Memory B cell (primary cell): Measurements from ENCODE around the gene FAM241B.

ENCODE experiments used
- ATAC-seq: fragments of 150-1000 bp; cut with Tn5 transposase; 2 replicates; pipeline ENCODE4 v1.10.0; 2021; ENCODE audit warnings: low read depth, mild to moderate bottlenecking, moderate library complexity
- DNase-seq, 2 donors: peaks; one replicate each; pipeline ENCODE4 v3.0.0; 2022; ENCODE audit warnings: low spot score in 2 of 2
- H3K27ac Mint-ChIP-seq: one replicate; pipeline ENCODE4 v1.8.0; 2022; ENCODE audit warnings: mild to moderate bottlenecking, moderate library complexity, mixed read lengths
- H3K27me3 Mint-ChIP-seq: one replicate; pipeline ENCODE4 v1.8.0; 2022; ENCODE audit warnings: mixed read lengths
- H3K36me3 Mint-ChIP-seq: one replicate; pipeline ENCODE4 v1.8.0; 2022; ENCODE audit warnings: mild to moderate bottlenecking, mixed read lengths
- H3K4me1 Mint-ChIP-seq: one replicate; pipeline ENCODE4 v1.8.0; 2022; ENCODE audit warnings: mixed read lengths
- H3K4me3 Mint-ChIP-seq: one replicate; pipeline ENCODE4 v1.8.0; 2022; ENCODE audit warnings: mild to moderate bottlenecking, moderate library complexity, mixed read lengths
- H3K9me3 Mint-ChIP-seq: one replicate; pipeline ENCODE4 v1.8.0; 2022; ENCODE audit warnings: mixed read lengths

Gene FAM241B

GRCh38 chr10:69649786-69650550 lies 19.9 kb downstream of the FAM241B start:
- Mint-ChIP-seq H3K4me1 (no peaks in the 10 kb centered on the region), H3K27me3 (peaks cover 11% of the 10 kb centered on the region), H3K36me3 (no peaks in the 10 kb centered on the region), H3K27ac (no peak overlapping the region), H3K9me3 (no peaks in the 10 kb centered on the region), H3K4me3 (no peak overlapping the region)
- no peak for ATAC-seq
- no peak for DNase-seq

DNA sequence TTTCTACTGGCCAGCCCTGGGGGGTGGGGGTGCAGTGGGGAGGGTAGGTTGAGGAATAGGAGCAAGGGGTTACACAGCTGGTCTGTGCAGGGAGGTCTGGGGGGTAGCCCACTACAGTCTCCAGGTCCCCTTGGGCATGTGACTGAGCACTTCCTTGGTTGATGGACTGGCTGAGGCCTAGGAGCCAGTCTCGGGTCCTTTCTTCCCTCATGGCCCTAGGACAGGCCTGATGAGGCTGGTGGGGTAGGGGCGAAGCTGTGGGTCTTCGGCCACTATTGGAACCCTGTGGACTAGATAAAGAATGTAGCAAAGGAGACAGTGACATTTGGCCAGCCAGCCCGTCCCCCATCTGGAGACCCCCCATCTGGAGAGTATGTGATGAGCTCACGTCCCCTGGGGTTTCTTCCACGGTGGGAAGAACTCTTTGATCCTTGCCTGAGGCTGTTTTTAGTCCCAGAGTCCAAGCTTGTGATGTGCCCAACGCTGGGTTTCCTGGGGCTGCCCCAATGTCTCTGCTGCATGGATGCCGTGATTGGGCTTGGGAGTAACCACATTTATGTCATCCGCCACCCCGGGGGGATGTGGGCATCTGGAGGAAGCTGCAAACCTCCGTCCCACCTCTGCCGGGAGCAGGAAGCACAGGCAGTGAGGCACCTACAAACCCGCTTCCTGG lies 20.7 kb downstream of the FAM241B start:
- peaks cover 10% of the 10 kb centered on the region for H3K27me3 Mint-ChIP-seq
- ATAC-seq: no peak
- H3K27ac Mint-ChIP-seq: no peak overlapping the region
- no peaks in the 10 kb centered on the region for H3K9me3 Mint-ChIP-seq
- no peak overlapping the region for H3K4me3 Mint-ChIP-seq
- no peaks in the 10 kb centered on the region for H3K4me1 Mint-ChIP-seq
- H3K36me3 Mint-ChIP-seq: no peaks in the 10 kb centered on the region
- no peak for DNase-seq

GRCh38 chr10:69651362-69651761 lies 21.3 kb downstream of the FAM241B start:
- H3K9me3 Mint-ChIP-seq: no peaks in the 10 kb centered on the region
- ATAC-seq (no peak), DNase-seq (no peak)
- peaks cover 13% of the 10 kb centered on the region for H3K27me3 Mint-ChIP-seq
- H3K27ac Mint-ChIP-seq: no peak overlapping the region
- H3K4me3 Mint-ChIP-seq: no peak overlapping the region
- H3K36me3 Mint-ChIP-seq: no peaks in the 10 kb centered on the region
- H3K4me1 Mint-ChIP-seq: no peaks in the 10 kb centered on the region

- Mint-ChIP-seq H3K27ac (no peak overlapping the region), H3K4me1 (no peaks in the 10 kb centered on the region), H3K27me3 (peaks cover 15% of the 10 kb centered on the region), H3K36me3 (no peaks in the 10 kb centered on the region), H3K4me3 (no peak overlapping the region), H3K9me3 (no peaks in the 10 kb centered on the region)
- DNase-seq (no peak), ATAC-seq (no peak)
Measured at GRCh38 chr10:69652111-69652856, 22.2 kb downstream of the FAM241B start.

DNA sequence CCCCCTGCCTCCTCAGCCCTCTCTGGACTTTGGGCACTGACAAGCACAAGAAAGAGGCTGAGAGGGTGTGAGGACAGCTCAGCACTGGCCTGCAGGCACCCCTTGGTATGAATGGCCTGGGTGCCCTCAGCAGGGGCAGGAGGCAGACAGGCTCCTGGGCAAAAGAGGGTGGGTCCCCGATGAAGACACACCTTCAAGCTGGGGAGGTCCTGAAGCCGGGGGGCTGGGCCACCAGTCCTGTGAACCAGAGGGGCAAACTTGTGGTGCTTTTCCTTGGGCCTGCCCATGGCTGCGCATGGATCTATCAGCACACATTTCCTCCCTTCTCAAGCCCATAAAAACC lies 22.8 kb downstream of the FAM241B start:
- peaks cover 15% of the 10 kb centered on the region for H3K27me3 Mint-ChIP-seq
- ATAC-seq (no peak), DNase-seq (no peak)
- no peaks in the 10 kb centered on the region for H3K36me3 Mint-ChIP-seq
- H3K4me3 Mint-ChIP-seq: no peak overlapping the region
- no peaks in the 10 kb centered on the region for H3K9me3 Mint-ChIP-seq
- no peak overlapping the region for H3K27ac Mint-ChIP-seq
- H3K4me1 Mint-ChIP-seq: no peaks in the 10 kb centered on the region

DNA sequence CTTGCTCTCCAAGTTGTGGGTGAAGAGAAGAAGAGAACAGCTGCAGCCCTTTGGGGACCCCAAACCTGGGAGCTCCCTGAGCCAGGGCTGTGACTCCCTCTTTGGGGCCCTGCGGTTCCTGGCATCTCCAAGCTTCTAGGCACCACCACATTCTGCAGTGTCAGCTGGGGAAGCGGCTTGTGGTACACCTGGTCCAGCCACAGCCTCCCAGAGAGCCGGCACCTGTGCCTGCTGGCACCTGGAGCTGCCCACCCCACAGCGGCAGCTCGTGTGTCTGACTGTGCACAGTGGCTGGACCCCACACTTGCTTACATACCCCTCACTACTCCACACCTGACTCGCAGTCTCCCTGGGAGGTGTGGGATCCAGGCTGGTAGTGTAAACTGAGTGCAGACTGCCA lies 23.5 kb downstream of the FAM241B start:
- Mint-ChIP-seq H3K36me3 (no peaks in the 10 kb centered on the region), H3K4me1 (no peaks in the 10 kb centered on the region), H3K27ac (no peak overlapping the region), H3K27me3 (peaks cover 17% of the 10 kb centered on the region), H3K4me3 (no peak overlapping the region), H3K9me3 (no peaks in the 10 kb centered on the region)
- ATAC-seq (no peak), DNase-seq (no peak)

GRCh38 chr10:69655124-69655867 lies 25.2 kb downstream of the FAM241B start:
- Mint-ChIP-seq H3K36me3 (no peaks in the 10 kb centered on the region), H3K4me1 (no peaks in the 10 kb centered on the region)

GRCh38 chr10:69655868-69656555 lies 26.0 kb downstream of the FAM241B start:
- no peak for ATAC-seq
- Mint-ChIP-seq H3K27ac (no peak overlapping the region), H3K27me3 (peaks cover 19% of the 10 kb centered on the region), H3K36me3 (no peaks in the 10 kb centered on the region), H3K4me3 (no peak overlapping the region), H3K9me3 (no peaks in the 10 kb centered on the region), H3K4me1 (no peaks in the 10 kb centered on the region)
- no peak for DNase-seq

More at GRCh38 chr10:69655124-69655867, 25.2 kb downstream of the FAM241B start:
- Mint-ChIP-seq H3K4me3 (no peak overlapping the region), H3K9me3 (no peaks in the 10 kb centered on the region), H3K27ac (no peak overlapping the region), H3K27me3 (peaks cover 19% of the 10 kb centered on the region)
- no peak for ATAC-seq
- no peak for DNase-seq

GRCh38 chr10:69656742-69657269 lies 26.8 kb downstream of the FAM241B start:
- H3K4me1 Mint-ChIP-seq: no peaks in the 10 kb centered on the region
- DNase-seq (no peak), ATAC-seq (no peak)
- no peaks in the 10 kb centered on the region for H3K36me3 Mint-ChIP-seq
- no peaks in the 10 kb centered on the region for H3K9me3 Mint-ChIP-seq
- peaks cover 18% of the 10 kb centered on the region for H3K27me3 Mint-ChIP-seq
- H3K4me3 Mint-ChIP-seq: no peak overlapping the region
- H3K27ac Mint-ChIP-seq: no peak overlapping the region

DNA sequence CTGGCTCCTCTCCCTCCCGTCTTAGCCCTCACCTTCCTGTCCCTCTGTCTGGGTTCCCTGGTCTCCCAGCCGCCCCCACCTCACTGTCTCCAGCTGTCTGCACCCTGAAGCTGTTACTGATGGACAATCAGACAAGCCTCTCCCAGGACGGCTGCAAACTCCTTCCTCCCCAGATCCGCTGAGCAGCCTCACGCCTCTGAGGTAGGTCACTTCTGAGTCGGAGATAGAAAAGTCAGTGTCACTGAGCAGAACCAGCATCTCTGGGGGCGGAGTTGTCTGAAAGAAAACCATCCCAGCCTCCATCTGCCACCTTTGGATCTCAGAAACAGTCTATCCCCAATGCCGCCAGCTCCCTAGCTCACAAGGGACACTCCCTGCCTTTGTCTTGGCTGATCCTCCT lies 27.4 kb downstream of the FAM241B start:
- Mint-ChIP-seq H3K4me3 (no peak overlapping the region), H3K27ac (no peak overlapping the region), H3K4me1 (no peaks in the 10 kb centered on the region), H3K36me3 (no peaks in the 10 kb centered on the region), H3K9me3 (no peaks in the 10 kb centered on the region), H3K27me3 (peaks cover 20% of the 10 kb centered on the region)
- ATAC-seq (no peak), DNase-seq (no peak)

- peaks cover 20% of the 10 kb centered on the region for H3K27me3 Mint-ChIP-seq
- DNase-seq (no peak), ATAC-seq (no peak)
- H3K4me3 Mint-ChIP-seq: no peak overlapping the region
- H3K27ac Mint-ChIP-seq: no peak overlapping the region
- no peaks in the 10 kb centered on the region for H3K4me1 Mint-ChIP-seq
- no peaks in the 10 kb centered on the region for H3K9me3 Mint-ChIP-seq
- H3K36me3 Mint-ChIP-seq: no peaks in the 10 kb centered on the region
Measured at GRCh38 chr10:69657866-69658265, 27.8 kb downstream of the FAM241B start.

GRCh38 chr10:69659241-69660038 lies 29.4 kb downstream of the FAM241B start:
- no peak overlapping the region for H3K4me3 Mint-ChIP-seq
- no peak overlapping the region for H3K27ac Mint-ChIP-seq
- no peaks in the 10 kb centered on the region for H3K4me1 Mint-ChIP-seq
- no peaks in the 10 kb centered on the region for H3K36me3 Mint-ChIP-seq
- H3K27me3 Mint-ChIP-seq: peaks cover 18% of the 10 kb centered on the region
- ATAC-seq: no peak
- no peak for DNase-seq
- H3K9me3 Mint-ChIP-seq: no peaks in the 10 kb centered on the region

- DNase-seq: no peak
- no peaks in the 10 kb centered on the region for H3K9me3 Mint-ChIP-seq
- H3K36me3 Mint-ChIP-seq: no peaks in the 10 kb centered on the region
- no peaks in the 10 kb centered on the region for H3K4me1 Mint-ChIP-seq
- H3K4me3 Mint-ChIP-seq: no peak overlapping the region
- no peak overlapping the region for H3K27ac Mint-ChIP-seq
- no peak for ATAC-seq
- H3K27me3 Mint-ChIP-seq: peaks cover 16% of the 10 kb centered on the region
Measured at GRCh38 chr10:69660296-69660695, 30.2 kb downstream of the FAM241B start.
